OCI-LY7 (cell line): ENCODE measurements around the gene STPG1.

Experiments used
- EZH2phosphoT487 ChIP-seq: fragments of 200-600 bp; sonication (generic); IDR thresholded peaks from 2 replicates; pipeline ENCODE4 v1.6.1; 2018; ENCODE audit warnings: low read depth, borderline replicate concordance, mild to moderate bottlenecking, mixed run types, antibody characterized with exemption, low read length, moderate library complexity, mixed read lengths
- TF ChIP-seq, protein P1 (sequence below): fragments of 200-600 bp; sonication (generic); conservative IDR thresholded peaks from 2 replicates; pipeline ENCODE4 v1.5.1; 2014; ENCODE audit warnings: mild to moderate bottlenecking, antibody characterized with exemption, low read length, moderate library complexity, mixed read lengths

GRCh38 chr1:24380508-24380907 lies 33.1 kb downstream of the STPG1 start:
- TF ChIP-seq, protein P1, sequence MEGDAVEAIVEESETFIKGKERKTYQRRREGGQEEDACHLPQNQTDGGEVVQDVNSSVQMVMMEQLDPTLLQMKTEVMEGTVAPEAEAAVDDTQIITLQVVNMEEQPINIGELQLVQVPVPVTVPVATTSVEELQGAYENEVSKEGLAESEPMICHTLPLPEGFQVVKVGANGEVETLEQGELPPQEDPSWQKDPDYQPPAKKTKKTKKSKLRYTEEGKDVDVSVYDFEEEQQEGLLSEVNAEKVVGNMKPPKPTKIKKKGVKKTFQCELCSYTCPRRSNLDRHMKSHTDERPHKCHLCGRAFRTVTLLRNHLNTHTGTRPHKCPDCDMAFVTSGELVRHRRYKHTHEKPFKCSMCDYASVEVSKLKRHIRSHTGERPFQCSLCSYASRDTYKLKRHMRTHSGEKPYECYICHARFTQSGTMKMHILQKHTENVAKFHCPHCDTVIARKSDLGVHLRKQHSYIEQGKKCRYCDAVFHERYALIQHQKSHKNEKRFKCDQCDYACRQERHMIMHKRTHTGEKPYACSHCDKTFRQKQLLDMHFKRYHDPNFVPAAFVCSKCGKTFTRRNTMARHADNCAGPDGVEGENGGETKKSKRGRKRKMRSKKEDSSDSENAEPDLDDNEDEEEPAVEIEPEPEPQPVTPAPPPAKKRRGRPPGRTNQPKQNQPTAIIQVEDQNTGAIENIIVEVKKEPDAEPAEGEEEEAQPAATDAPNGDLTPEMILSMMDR = no peak
- no peak for TF ChIP-seq EZH2phosphoT487
